OCI-LY7 (cell line): ENCODE results near the gene HIGD2B. TPM values are rescaled to one million over a fixed set of nuclear protein-coding genes. Genes with fewer than 3 reads are reported as not detected.
"Not testable (repeated sequence)": the region's sequence is repeated elsewhere in the genome, so short reads cannot be mapped to it uniquely, and the experiment has no call there.

Experiments used
- BruUV-seq: library from RNA; stranded (reverse); fragments of 400-500 nt; replicated peaks from 2 replicates; lab custom pipeline; 2021; lab: Mats Ljungman, UMichigan
- CTCF ChIA-PET: fragments of 300-600 bp; sonication (Branson Sonifier 250); formaldehyde crosslinking; loops from one replicate; lab custom pipeline; 2022; ENCODE audit warnings: antibody characterized with exemption; ENCODE audit not compliant: unreplicated experiment; lab: Charles Lee
- POLR2A ChIA-PET: fragments of 300-600 bp; sonication (Branson Sonifier 250); formaldehyde crosslinking; loops from one replicate; lab custom pipeline; 2022; ENCODE audit warnings: antibody characterized with exemption; lab: Charles Lee
- DNase-seq: peaks from one replicate; pipeline ENCODE4 v3.0.0-alpha.2; 2015; ENCODE audit warnings: low spot score
- H2AFZ ChIP-seq: fragments of 200-600 bp; sonication (generic), shearing (Covaris generic); 2 replicates; pipeline ENCODE4 v1.6.1; 2014; ENCODE audit warnings: mild to moderate bottlenecking, antibody characterized with exemption, low read length, moderate library complexity
- H3K27ac ChIP-seq: fragments of 200-600 bp; sonication (generic); 2 replicates; pipeline ENCODE4 v1.5.1; 2014; ENCODE audit warnings: mixed run types, low read depth, mild to moderate bottlenecking, moderate library complexity, low read length, inconsistent platforms; ENCODE audit not compliant: poor library complexity, severe bottlenecking
- H3K36me3 ChIP-seq: fragments of 200-600 bp; sonication (generic); 2 replicates; pipeline ENCODE4 v1.6.1; 2014; ENCODE audit warnings: mild to moderate bottlenecking, antibody characterized with exemption, low read length, moderate library complexity, mixed read lengths; ENCODE audit not compliant: insufficient read depth
- H3K4me1 ChIP-seq: fragments of 200-600 bp; sonication (generic); 2 replicates; pipeline ENCODE4 v1.5.1; 2014; ENCODE audit warnings: mild to moderate bottlenecking, low read length; ENCODE audit not compliant: insufficient read depth, poor library complexity, severe bottlenecking
- H3K4me2 ChIP-seq: fragments of 200-600 bp; sonication (generic); 2 replicates; pipeline ENCODE4 v1.6.1; 2014; ENCODE audit warnings: mild to moderate bottlenecking, low read length
- H3K4me3 ChIP-seq: fragments of 200-600 bp; sonication (generic); 2 replicates; pipeline ENCODE4 v1.5.1; 2014; ENCODE audit warnings: mild to moderate bottlenecking, low read depth, low read length; ENCODE audit not compliant: poor library complexity, severe bottlenecking
- H3K79me2 ChIP-seq: fragments of 200-600 bp; sonication (generic); 2 replicates; pipeline ENCODE4 v1.6.1; 2016; ENCODE audit warnings: low read depth, mild to moderate bottlenecking, low read length, moderate library complexity, mixed read lengths; ENCODE audit not compliant: insufficient read depth
- H3K9me2 ChIP-seq: fragments of 200-600 bp; sonication (generic); 2 replicates; pipeline ENCODE4 v1.6.1; 2016; ENCODE audit warnings: mild to moderate bottlenecking, low read length, mixed read lengths; ENCODE audit not compliant: insufficient read depth
- H3K9me3 ChIP-seq: fragments of 200-600 bp; sonication (generic); 2 replicates; pipeline ENCODE4 v1.6.1; 2014; ENCODE audit warnings: mild to moderate bottlenecking, mixed run types, low read length, mixed read lengths
- H4K20me1 ChIP-seq: fragments of 200-600 bp; sonication (generic); 2 replicates; pipeline ENCODE4 v1.6.1; 2014; ENCODE audit warnings: mild to moderate bottlenecking, antibody characterized with exemption, low read length, moderate library complexity, mixed read lengths; ENCODE audit not compliant: insufficient read depth
- EZH2phosphoT487 ChIP-seq: fragments of 200-600 bp; sonication (generic); IDR thresholded peaks from 2 replicates; pipeline ENCODE4 v1.6.1; 2018; ENCODE audit warnings: low read depth, borderline replicate concordance, mild to moderate bottlenecking, mixed run types, antibody characterized with exemption, low read length, moderate library complexity, mixed read lengths
- intact Hi-C: fragments of 100-400 bp; cut with micrococcal nuclease; formaldehyde crosslinking; loops from one replicate; pipeline ENCODE4 v1.10.0; 2022; ENCODE audit not compliant: unreplicated experiment
- total RNA-seq, 2 experiments: library from RNA; depleted of rRNA in 1 of 2; stranded (reverse); fragments of >200 nt in 1 of 2; shearing (Covaris generic) in 1 of 2; gene quantifications; 2 replicates each; pipeline ENCODE4 v1.2.3, GENCODE V29; 2014 to 2022
- TF ChIP-seq, protein P1 (sequence below): fragments of 200-600 bp; sonication (generic); conservative IDR thresholded peaks from 2 replicates; pipeline ENCODE4 v1.5.1; 2014; ENCODE audit warnings: mild to moderate bottlenecking, antibody characterized with exemption, low read length, moderate library complexity, mixed read lengths

Gene HIGD2B
- total RNA-seq, 2 experiments from 2014 or later = 0.22 TPM; not detected in 1

DNA sequence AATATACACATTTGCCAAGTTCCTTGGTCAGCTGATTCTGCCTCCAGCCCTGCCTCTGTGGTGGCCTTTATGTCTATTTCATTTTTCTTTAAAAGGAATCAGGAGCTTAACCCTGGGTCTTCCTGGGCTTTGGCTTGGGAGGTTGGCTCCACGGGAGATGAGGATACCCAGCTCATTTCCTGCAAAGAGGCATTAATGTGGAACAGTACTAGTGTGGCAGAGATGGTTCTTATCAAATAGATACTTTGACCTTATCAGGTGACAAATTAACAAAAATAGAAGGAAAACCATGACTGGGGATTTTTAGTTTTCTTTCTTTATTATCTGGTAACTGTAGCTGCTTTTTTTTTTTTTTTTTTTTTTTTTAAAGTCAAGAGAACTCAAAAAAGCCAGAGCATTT, 42.8 kb upstream of the HIGD2B start:
- intact Hi-C loops = loop anchor here (10.0 kb wide), 1 partner anchor 166 kb away; no protein-coding TSS in a partner anchor

DNA sequence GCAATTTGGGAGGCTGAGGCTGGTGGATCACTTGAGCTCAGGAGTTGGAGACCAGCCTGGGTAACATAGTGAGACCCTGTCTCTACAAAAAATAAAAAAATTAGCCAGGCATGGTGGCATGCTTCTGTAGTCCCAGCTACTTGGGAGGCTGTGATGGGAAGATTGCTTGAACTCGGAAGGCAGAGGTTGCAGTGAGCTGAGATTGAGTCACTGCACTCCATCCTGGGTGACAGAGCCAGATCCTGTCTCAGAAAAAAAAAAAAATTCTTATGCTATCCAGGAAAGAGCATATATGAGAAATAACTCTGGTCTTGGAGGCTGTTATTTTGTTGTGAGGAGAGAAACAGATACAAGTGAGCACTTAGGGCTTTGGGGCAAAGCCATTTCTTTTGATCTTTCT, 42.3 kb upstream of the HIGD2B start:
- H3K4me2 ChIP-seq, H2AFZ ChIP-seq, H3K27ac ChIP-seq, H3K9me3 ChIP-seq, BruUV-seq, POLR2A ChIA-PET, CTCF ChIA-PET, H4K20me1 ChIP-seq, H3K4me1 ChIP-seq, H3K9me2 ChIP-seq, DNase-seq, H3K4me3 ChIP-seq, H3K79me2 ChIP-seq: not testable (repeated sequence)
- H3K36me3 ChIP-seq = peaks cover 13% of the 10 kb centered on the region
- intact Hi-C loops = loop anchor here (10.0 kb wide), 1 partner anchor 167 kb away; no protein-coding TSS in a partner anchor

More for the DNA sequence above, 42.8 kb upstream of the HIGD2B start:
- H2AFZ ChIP-seq = no peak overlapping the region
- H3K9me2 ChIP-seq = no peaks in the 10 kb centered on the region
- H3K27ac ChIP-seq = no peak overlapping the region
- H3K9me3 ChIP-seq = no peaks in the 10 kb centered on the region
- no peaks in the 10 kb centered on the region for H3K4me1 ChIP-seq
- no TSS peak for BruUV-seq
- no peak for TF ChIP-seq EZH2phosphoT487
- TF ChIP-seq, protein P1, sequence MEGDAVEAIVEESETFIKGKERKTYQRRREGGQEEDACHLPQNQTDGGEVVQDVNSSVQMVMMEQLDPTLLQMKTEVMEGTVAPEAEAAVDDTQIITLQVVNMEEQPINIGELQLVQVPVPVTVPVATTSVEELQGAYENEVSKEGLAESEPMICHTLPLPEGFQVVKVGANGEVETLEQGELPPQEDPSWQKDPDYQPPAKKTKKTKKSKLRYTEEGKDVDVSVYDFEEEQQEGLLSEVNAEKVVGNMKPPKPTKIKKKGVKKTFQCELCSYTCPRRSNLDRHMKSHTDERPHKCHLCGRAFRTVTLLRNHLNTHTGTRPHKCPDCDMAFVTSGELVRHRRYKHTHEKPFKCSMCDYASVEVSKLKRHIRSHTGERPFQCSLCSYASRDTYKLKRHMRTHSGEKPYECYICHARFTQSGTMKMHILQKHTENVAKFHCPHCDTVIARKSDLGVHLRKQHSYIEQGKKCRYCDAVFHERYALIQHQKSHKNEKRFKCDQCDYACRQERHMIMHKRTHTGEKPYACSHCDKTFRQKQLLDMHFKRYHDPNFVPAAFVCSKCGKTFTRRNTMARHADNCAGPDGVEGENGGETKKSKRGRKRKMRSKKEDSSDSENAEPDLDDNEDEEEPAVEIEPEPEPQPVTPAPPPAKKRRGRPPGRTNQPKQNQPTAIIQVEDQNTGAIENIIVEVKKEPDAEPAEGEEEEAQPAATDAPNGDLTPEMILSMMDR = no peak
- H3K4me2 ChIP-seq = no peak overlapping the region
- no peaks in the 10 kb centered on the region for H4K20me1 ChIP-seq
- H3K4me3 ChIP-seq = no peak overlapping the region
- ChIA-PET CTCF (interaction anchor here (0.6 kb wide), 1 partner anchor 225 kb away, joined by 3 read pairs; no protein-coding TSS in a partner anchor), POLR2A (interaction anchor here (0.6 kb wide), 2 partner anchors 11 to 214 kb away, joined by 3 to 6 read pairs; no protein-coding TSS in a partner anchor)
- no peaks in the 10 kb centered on the region for H3K79me2 ChIP-seq
- no peak for DNase-seq
- H3K36me3 ChIP-seq = peaks cover 13% of the 10 kb centered on the region

DNA sequence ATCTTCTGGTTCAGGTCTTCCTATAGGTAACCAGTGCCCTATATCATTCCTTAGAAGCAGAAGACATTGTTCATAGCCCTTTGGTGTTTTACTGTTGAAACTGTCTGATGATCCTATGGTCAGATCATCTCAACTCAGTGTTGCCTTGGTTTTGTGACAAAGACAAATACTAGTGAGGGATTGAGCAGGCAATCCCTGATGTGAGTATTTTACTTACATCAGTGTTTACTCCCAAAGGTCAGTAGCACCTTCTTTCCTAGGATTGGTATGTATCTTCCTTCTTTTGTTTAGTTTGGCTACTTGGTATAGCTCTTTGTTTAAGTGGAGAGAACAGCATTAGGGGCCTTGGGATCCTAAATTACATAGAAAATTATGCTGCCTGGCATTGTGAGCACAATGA, 41.2 kb upstream of the HIGD2B start:
- Histone ChIP-seq H2AFZ (no peak overlapping the region), H3K36me3 (peaks cover 12% of the 10 kb centered on the region), H3K9me3 (no peaks in the 10 kb centered on the region), H3K4me1 (no peaks in the 10 kb centered on the region), H3K4me2 (no peak overlapping the region), H4K20me1 (no peaks in the 10 kb centered on the region), H3K9me2 (no peaks in the 10 kb centered on the region), H3K4me3 (no peak overlapping the region), H3K79me2 (no peaks in the 10 kb centered on the region), H3K27ac (no peak overlapping the region)
- POLR2A ChIA-PET = interaction anchor here (0.6 kb wide), 1 partner anchor 9 kb away, joined by 3 read pairs; no protein-coding TSS in a partner anchor
- DNase-seq = no peak
- CTCF ChIA-PET = interaction anchor here (1.0 kb wide), 1 partner anchor 25 kb away, joined by 4 read pairs; no protein-coding TSS in a partner anchor
- no peak for TF ChIP-seq EZH2phosphoT487
- TF ChIP-seq, protein P1 = no peak
- intact Hi-C loops = loop anchor here (10.0 kb wide), 1 partner anchor 168 kb away; no protein-coding TSS in a partner anchor
- no TSS peak for BruUV-seq

DNA sequence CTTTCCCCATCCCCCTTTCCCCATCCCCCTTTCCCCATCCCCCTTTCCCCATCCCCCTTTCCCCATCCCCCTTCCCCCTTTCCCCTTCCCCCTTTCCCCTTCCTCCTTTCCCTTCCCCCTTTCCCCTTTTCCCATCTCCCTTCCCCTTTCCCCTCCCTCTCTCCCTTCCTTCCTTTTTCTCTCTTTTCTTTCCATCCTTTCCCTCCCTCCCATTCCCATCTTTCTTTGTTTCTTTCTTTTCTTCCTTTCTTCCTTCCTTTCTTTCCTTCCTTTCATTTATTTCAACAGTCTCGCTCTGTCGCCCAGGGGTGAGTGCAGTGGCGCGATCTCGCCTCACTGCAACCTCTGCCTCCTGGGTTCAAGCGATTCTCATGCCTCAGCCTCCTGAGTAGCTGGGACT, 39.9 kb upstream of the HIGD2B start:
- CTCF ChIA-PET, H4K20me1 ChIP-seq, DNase-seq, H3K79me2 ChIP-seq, POLR2A ChIA-PET, H3K9me3 ChIP-seq, H3K4me2 ChIP-seq, H3K27ac ChIP-seq, H3K4me3 ChIP-seq, H3K4me1 ChIP-seq, H3K36me3 ChIP-seq, H2AFZ ChIP-seq, BruUV-seq, H3K9me2 ChIP-seq: not testable (repeated sequence)
- intact Hi-C loops = loop anchor here (10.0 kb wide), 1 partner anchor 169 kb away; no protein-coding TSS in a partner anchor
